Smooth muscle cell (in vitro differentiated cells): Measurements from ENCODE around the gene ST6GALNAC3. TPM values are rescaled to one million over a fixed set of nuclear protein-coding genes. Genes with fewer than 3 reads are reported as not detected.
A peak's percentile ranks its signal among the peaks of the same experiment; 100 is the strongest.

Source experiments
- DNase-seq: peaks from one replicate; lab custom pipeline; 2025; ENCODE audit not compliant: unreplicated experiment; lab: John Stamatoyannopoulos, UW
- H2AFZ ChIP-seq: fragments of 200-600 bp; sonication (generic); 2 replicates; pipeline ENCODE4 v1.6.0; 2016; ENCODE audit warnings: antibody characterized with exemption, low read depth, mild to moderate bottlenecking
- H3F3A ChIP-seq: fragments of 200-600 bp; sonication (generic); 2 replicates; pipeline ENCODE4 v1.6.0; 2017; ENCODE audit warnings: antibody characterized with exemption, low read depth
- H3K27ac ChIP-seq: fragments of 200-600 bp; sonication (generic); 2 replicates; pipeline ENCODE4 v1.5.1; 2016; ENCODE audit warnings: low read depth, mild to moderate bottlenecking
- H3K27me3 ChIP-seq: fragments of 200-600 bp; sonication (generic); 2 replicates; pipeline ENCODE4 v1.6.1; 2016; ENCODE audit warnings: low read depth, mild to moderate bottlenecking
- H3K36me3 ChIP-seq: fragments of 200-600 bp; sonication (generic); 2 replicates; pipeline ENCODE4 v1.5.1; 2016; ENCODE audit warnings: low read depth
- H3K4me1 ChIP-seq: fragments of 200-600 bp; sonication (generic); 2 replicates; pipeline ENCODE4 v1.5.1; 2016; ENCODE audit warnings: low read depth
- H3K4me2 ChIP-seq: fragments of 200-600 bp; sonication (generic); 2 replicates; pipeline ENCODE4 v1.6.0; 2016; ENCODE audit warnings: mild to moderate bottlenecking
- H3K4me3 ChIP-seq: fragments of 200-600 bp; sonication (generic); 2 replicates; pipeline ENCODE4 v1.5.1; 2016; ENCODE audit warnings: mild to moderate bottlenecking
- H3K79me2 ChIP-seq: fragments of 200-600 bp; sonication (generic); 2 replicates; pipeline ENCODE4 v1.6.0; 2016; ENCODE audit warnings: low read depth, mild to moderate bottlenecking
- H3K9ac ChIP-seq: fragments of 200-600 bp; sonication (generic); 2 replicates; pipeline ENCODE4 v1.6.0; 2016; ENCODE audit warnings: low read depth
- H3K9me3 ChIP-seq: fragments of 200-600 bp; sonication (generic); replicated peaks from 2 replicates; pipeline ENCODE4 v1.5.1; 2016; ENCODE audit warnings: low read depth
- H4K20me1 ChIP-seq: fragments of 200-600 bp; sonication (generic); 2 replicates; pipeline ENCODE4 v1.6.0; 2016; ENCODE audit warnings: low read depth
- WGBS: methylation state at CpG from one replicate; pipeline ENCODE4 v1.1.7; 2016; ENCODE audit warnings: low lambda C conversion rate; 5-methylcytosine and 5-hydroxymethylcytosine counted together
- polyA plus RNA-seq: library from polyadenylated mRNA; unstranded; fragments of >200 nt; fragmentation: Nextera tagmentation; extraction: Ambion mirVana; gene quantifications from 2 replicates; pipeline ENCODE4 v1.2.1, GENCODE V29; 2016
- total RNA-seq: library from RNA; depleted of rRNA; stranded (reverse); fragments of >200 nt; gene quantifications from 2 replicates; pipeline ENCODE4 v1.2.3, GENCODE V29; 2014
- TF ChIP-seq, protein P1 (sequence below): fragments of 200-600 bp; sonication (generic); IDR thresholded peaks from 2 replicates; pipeline ENCODE4 v1.5.1; 2017; ENCODE audit warnings: borderline replicate concordance, mild to moderate bottlenecking, antibody characterized with exemption; ENCODE audit not compliant: insufficient read depth, poor library complexity, severe bottlenecking

Gene ST6GALNAC3
- total and polyA plus RNA-seq, 2 experiments from 2014 or later = 9.3 to 13.4 TPM

DNA sequence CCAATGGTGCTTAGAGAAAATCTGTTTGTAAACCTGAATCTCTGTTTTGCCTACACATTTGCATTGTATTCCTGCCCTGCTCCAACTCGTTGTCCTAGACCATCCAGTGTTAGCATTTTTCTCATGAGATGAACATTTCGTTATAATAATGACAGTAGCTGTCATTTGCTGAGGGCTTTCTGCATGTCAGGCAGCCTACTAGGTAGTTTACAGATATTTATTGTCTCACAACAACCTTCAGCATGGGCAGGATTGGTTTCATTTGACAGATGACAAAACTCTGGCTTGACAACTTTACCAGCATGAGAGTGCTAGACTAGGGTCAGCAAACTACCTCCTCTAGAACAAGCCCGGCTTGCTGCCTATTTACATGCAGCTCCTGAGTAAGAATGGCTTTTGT, 10.1 kb downstream of the ST6GALNAC3 start:
- Histone ChIP-seq H3F3A (peaks cover 31% of the 10 kb centered on the region), H3K79me2 (peaks cover 56% of the 10 kb centered on the region)

DNA sequence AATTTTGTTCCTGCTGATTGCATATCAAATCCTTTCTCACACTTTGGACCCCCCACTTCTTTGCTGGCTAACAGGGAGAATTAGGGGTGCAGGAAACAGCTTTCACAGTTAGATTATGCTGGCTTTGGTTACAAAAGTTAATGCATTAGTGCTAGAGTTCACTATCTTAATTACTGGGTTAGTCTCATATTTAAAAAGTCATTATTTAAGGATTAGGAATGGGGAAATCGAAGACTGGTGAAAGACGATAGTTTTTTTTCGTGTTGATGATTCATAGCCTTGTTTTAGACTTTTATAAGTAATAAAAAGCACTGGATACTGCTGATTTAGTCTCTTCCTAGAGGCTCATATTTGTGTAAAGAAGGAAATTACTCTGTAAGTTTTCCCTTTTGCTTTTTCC, 11.6 kb downstream of the ST6GALNAC3 start:
- no peaks in the 10 kb centered on the region for H4K20me1 ChIP-seq
- 24% methylated on average over 3 of the region's 3 CpGs for WGBS
- DNase-seq = no peak
- H3K27ac ChIP-seq = peak overlapping the region; percentile 52
- no peaks in the 10 kb centered on the region for H3K27me3 ChIP-seq
- peak overlapping the region; percentile 53 for H3K4me2 ChIP-seq
- no peak overlapping the region for H3K4me3 ChIP-seq
- no peaks in the 10 kb centered on the region for H3K36me3 ChIP-seq
- no peak overlapping the region for H3K9ac ChIP-seq
- TF ChIP-seq, protein P1, sequence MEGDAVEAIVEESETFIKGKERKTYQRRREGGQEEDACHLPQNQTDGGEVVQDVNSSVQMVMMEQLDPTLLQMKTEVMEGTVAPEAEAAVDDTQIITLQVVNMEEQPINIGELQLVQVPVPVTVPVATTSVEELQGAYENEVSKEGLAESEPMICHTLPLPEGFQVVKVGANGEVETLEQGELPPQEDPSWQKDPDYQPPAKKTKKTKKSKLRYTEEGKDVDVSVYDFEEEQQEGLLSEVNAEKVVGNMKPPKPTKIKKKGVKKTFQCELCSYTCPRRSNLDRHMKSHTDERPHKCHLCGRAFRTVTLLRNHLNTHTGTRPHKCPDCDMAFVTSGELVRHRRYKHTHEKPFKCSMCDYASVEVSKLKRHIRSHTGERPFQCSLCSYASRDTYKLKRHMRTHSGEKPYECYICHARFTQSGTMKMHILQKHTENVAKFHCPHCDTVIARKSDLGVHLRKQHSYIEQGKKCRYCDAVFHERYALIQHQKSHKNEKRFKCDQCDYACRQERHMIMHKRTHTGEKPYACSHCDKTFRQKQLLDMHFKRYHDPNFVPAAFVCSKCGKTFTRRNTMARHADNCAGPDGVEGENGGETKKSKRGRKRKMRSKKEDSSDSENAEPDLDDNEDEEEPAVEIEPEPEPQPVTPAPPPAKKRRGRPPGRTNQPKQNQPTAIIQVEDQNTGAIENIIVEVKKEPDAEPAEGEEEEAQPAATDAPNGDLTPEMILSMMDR = no peak
- H2AFZ ChIP-seq = no peak overlapping the region
- H3F3A ChIP-seq = peaks cover 27% of the 10 kb centered on the region
- peaks cover 59% of the 10 kb centered on the region for H3K79me2 ChIP-seq
- H3K4me1 ChIP-seq = peaks cover 27% of the 10 kb centered on the region
- no peaks in the 10 kb centered on the region for H3K9me3 ChIP-seq

More for the DNA sequence above, 10.1 kb downstream of the ST6GALNAC3 start:
- H4K20me1 ChIP-seq = no peaks in the 10 kb centered on the region
- no peaks in the 10 kb centered on the region for H3K36me3 ChIP-seq
- TF ChIP-seq, protein P1 = no peak
- peak overlapping the region; percentile 16 for H3K4me2 ChIP-seq
- no peak overlapping the region for H2AFZ ChIP-seq
- peaks cover 32% of the 10 kb centered on the region for H3K4me1 ChIP-seq
- no peak overlapping the region for H3K4me3 ChIP-seq
- H3K27me3 ChIP-seq = no peaks in the 10 kb centered on the region
- no peak for DNase-seq
- no peak overlapping the region for H3K9ac ChIP-seq
- no peaks in the 10 kb centered on the region for H3K9me3 ChIP-seq
- WGBS = 82% methylated on average over 3 of the region's 3 CpGs
- H3K27ac ChIP-seq = peak overlapping the region; percentile 13

DNA sequence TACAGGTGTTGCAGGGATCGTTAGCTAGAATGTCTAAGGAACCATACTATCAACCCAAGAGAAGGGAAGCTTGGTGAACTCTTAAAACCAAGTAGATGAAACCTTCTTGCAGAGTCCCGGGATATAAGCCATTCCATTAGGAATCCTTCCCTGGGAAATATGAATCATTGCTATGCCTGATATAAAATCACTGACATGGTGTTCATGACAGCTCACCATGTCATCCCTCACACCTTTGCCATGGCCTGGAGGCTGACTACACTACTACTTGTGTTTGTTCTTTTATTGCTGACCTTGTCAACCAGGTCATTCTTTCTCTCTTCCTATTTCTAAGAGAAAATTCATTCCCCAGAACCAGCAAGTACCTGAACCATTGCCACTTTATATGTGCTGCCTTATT, 12.1 kb downstream of the ST6GALNAC3 start:
- Histone ChIP-seq H3K4me1 (peaks cover 24% of the 10 kb centered on the region), H3K36me3 (no peaks in the 10 kb centered on the region), H3K79me2 (peaks cover 60% of the 10 kb centered on the region), H3K27ac (peak overlapping the region; percentile 52), H3K9me3 (no peaks in the 10 kb centered on the region), H3K27me3 (no peaks in the 10 kb centered on the region), H2AFZ (no peak overlapping the region), H3K9ac (no peak overlapping the region), H3F3A (peaks cover 23% of the 10 kb centered on the region), H3K4me3 (no peak overlapping the region), H3K4me2 (peak overlapping the region; percentile 53), H4K20me1 (no peaks in the 10 kb centered on the region)
- 73% methylated on average over 2 of the region's 2 CpGs for WGBS
- TF ChIP-seq, protein P1 = no peak
- DNase-seq = no peak
